H1 (cell line): ENCODE data around the gene RBM15B. TPM values are rescaled to one million over a fixed set of nuclear protein-coding genes. Genes with fewer than 3 reads are reported as not detected.

Experiments
- CHD7 ChIP-seq: fragments of 300-600 bp; sonication (generic); IDR thresholded peaks from 2 replicates; pipeline ENCODE4 v1.7.1; 2012; ENCODE audit warnings: low read length, moderate library complexity, mild to moderate bottlenecking, inconsistent platforms; ENCODE audit not compliant: insufficient replicate concordance
- GTF2F1 ChIP-seq: IDR thresholded peaks from 2 replicates; pipeline ENCODE4 v1.6.1; 2012; ENCODE audit warnings: low read depth, low read length, improper control_type of control experiment, borderline replicate concordance
- MAX ChIP-seq: IDR thresholded peaks from 2 replicates; pipeline ENCODE4 v1.6.1; 2012; ENCODE audit warnings: inconsistent platforms
- POU5F1 ChIP-seq: IDR thresholded peaks from 2 replicates; pipeline ENCODE4 v1.6.1; 2011; ENCODE audit warnings: low read depth, mild to moderate bottlenecking, low read length, moderate library complexity
- RNF2 ChIP-seq: fragments of 200-900, 300-1000 bp; sonication (generic); IDR thresholded peaks from 2 replicates; pipeline ENCODE4 v1.7.1; 2016; ENCODE audit warnings: borderline replicate concordance, low read depth, mild to moderate bottlenecking, antibody characterized with exemption, low read length; ENCODE audit not compliant: poor library complexity, severe bottlenecking; ENCODE audit errors: missing control alignments
- SP1 ChIP-seq: IDR thresholded peaks from 2 replicates; pipeline ENCODE4 v1.6.1; 2011; ENCODE audit warnings: low read depth, low read length
- SUZ12 ChIP-seq: fragments of 200-600 bp; sonication (generic); IDR thresholded peaks from 2 replicates; pipeline ENCODE4 v1.6.1; 2012; ENCODE audit warnings: mild to moderate bottlenecking, inconsistent platforms, low read length, moderate library complexity, mixed read lengths
- TBP ChIP-seq: IDR thresholded peaks from 2 replicates; pipeline ENCODE4 v1.6.1; 2011; ENCODE audit warnings: low read depth, low read length, improper control_type of control experiment
- polyA plus RNA-seq, 7 experiments: library from polyadenylated mRNA; depleted of rRNA in 3 of 7; stranded (reverse) in 5 of 7; unstranded in 2 of 7; fragments of >200 nt in 5 of 7; fragments of 200-250 nt in 2 of 7; gene quantifications; 1 replicate in 5 of 7; 2 replicates in 1 of 7; 4 replicates in 1 of 7; pipeline versions ENCODE4 v1.2.1 to v1.2.3, GENCODE V29; 2011 to 2013; ENCODE audit warnings: missing spikeins in 2 of 7, mixed read lengths in 2 of 7
- total RNA-seq: library from RNA; stranded (reverse); fragmentation: NEBNext Ultra II Directional; extraction: Animal tissue kit (Norgen Biotek cat#: 25700); gene quantifications from 2 replicates; pipeline ENCODE4 v1.2.1, GENCODE V29; 2021
- TF ChIP-seq, protein P1 (sequence below): IDR thresholded peaks from 2 replicates; pipeline ENCODE4 v1.6.1; 2012; ENCODE audit warnings: low read length, inconsistent platforms

RBM15B gene
- total and polyA plus RNA-seq, 2 of the 8 experiments (the other 6 are each of a cell fraction or from before 2014, with no cell fraction given), result 22.2 to 59.1 TPM

DNA sequence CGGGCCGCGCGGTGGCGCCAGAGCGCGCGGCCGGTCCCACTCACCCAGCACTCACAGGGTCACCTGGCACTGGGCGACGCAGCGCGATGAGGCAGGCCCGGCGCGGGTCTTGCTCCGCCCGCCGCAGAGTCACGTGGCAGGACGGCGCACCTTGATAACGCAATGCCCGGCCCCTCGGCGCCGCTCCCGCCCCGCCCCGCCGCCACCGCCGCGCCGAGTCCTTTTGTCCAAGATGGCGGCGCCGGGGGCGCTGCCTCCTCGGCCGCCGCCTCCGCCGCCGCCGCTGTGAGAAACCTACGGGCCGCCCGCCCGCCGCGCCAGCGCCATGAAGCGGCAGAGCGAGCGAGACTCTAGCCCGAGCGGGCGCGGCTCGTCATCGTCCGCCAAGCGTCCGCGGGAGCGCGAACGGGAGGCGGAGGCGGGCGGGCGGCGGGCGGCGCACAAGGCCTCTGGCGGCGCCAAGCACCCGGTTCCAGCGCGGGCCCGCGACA, at the start of gene RBM15B (continued):
- TF ChIP-seq CHD7, result no peak
- TF ChIP-seq MAX, result peak; percentile 95
- no peak for TF ChIP-seq SUZ12
- TF ChIP-seq GTF2F1, result no peak
- 0 out of 2 replicates have a peak, but pooled peaks have one; percentile 54 for TF ChIP-seq SP1
- TF ChIP-seq TBP, result peak; percentile 43; the same call in 1 of the 2 replicates
- TF ChIP-seq POU5F1, result no peak
- no peak for TF ChIP-seq RNF2
- TF ChIP-seq, protein P1, sequence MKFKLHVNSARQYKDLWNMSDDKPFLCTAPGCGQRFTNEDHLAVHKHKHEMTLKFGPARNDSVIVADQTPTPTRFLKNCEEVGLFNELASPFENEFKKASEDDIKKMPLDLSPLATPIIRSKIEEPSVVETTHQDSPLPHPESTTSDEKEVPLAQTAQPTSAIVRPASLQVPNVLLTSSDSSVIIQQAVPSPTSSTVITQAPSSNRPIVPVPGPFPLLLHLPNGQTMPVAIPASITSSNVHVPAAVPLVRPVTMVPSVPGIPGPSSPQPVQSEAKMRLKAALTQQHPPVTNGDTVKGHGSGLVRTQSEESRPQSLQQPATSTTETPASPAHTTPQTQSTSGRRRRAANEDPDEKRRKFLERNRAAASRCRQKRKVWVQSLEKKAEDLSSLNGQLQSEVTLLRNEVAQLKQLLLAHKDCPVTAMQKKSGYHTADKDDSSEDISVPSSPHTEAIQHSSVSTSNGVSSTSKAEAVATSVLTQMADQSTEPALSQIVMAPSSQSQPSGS, result no peak
